ENCODE measurements around the gene BNIP5.
"Not testable (repeated sequence)": the region's sequence is repeated elsewhere in the genome, so short reads cannot be mapped to it uniquely, and the experiment has no call there.

BNIP5 gene

GRCh38 chr6:36368921-36369865, 32.5 kb upstream of the BNIP5 start:
- TF ChIP-seq, protein P1, sequence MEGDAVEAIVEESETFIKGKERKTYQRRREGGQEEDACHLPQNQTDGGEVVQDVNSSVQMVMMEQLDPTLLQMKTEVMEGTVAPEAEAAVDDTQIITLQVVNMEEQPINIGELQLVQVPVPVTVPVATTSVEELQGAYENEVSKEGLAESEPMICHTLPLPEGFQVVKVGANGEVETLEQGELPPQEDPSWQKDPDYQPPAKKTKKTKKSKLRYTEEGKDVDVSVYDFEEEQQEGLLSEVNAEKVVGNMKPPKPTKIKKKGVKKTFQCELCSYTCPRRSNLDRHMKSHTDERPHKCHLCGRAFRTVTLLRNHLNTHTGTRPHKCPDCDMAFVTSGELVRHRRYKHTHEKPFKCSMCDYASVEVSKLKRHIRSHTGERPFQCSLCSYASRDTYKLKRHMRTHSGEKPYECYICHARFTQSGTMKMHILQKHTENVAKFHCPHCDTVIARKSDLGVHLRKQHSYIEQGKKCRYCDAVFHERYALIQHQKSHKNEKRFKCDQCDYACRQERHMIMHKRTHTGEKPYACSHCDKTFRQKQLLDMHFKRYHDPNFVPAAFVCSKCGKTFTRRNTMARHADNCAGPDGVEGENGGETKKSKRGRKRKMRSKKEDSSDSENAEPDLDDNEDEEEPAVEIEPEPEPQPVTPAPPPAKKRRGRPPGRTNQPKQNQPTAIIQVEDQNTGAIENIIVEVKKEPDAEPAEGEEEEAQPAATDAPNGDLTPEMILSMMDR (IDR thresholded peaks at IDR 0.05; ENCODE audit: low read depth, low read length, missing control alignments) = no peak
- H3K4me3 ChIP-seq (replicated peaks; ENCODE audit: low read depth, low read length) = no peak overlapping the region
- no peak for DNase-seq (ENCODE audit: extremely low read depth, low read depth)

GRCh38 chr6:36368421-36368820, 31.7 kb upstream of the BNIP5 start:
- TF ChIP-seq, protein P1 (IDR thresholded peaks at IDR 0.05; ENCODE audit: low read depth, low read length, missing control alignments) = no peak
- DNase-seq (ENCODE audit: extremely low read depth, low read depth) = no peak
- H3K4me3 ChIP-seq (replicated peaks; ENCODE audit: low read depth, low read length) = no peak overlapping the region

GRCh38 chr6:36367743-36368142, 31.1 kb upstream of the BNIP5 start:
- DNase-seq (ENCODE audit: extremely low read depth, low read depth) = no peak
- H3K4me3 ChIP-seq (replicated peaks; ENCODE audit: low read depth, low read length) = no peak overlapping the region
- TF ChIP-seq, protein P1 (IDR thresholded peaks at IDR 0.05; ENCODE audit: low read depth, low read length, missing control alignments) = no peak

DNA sequence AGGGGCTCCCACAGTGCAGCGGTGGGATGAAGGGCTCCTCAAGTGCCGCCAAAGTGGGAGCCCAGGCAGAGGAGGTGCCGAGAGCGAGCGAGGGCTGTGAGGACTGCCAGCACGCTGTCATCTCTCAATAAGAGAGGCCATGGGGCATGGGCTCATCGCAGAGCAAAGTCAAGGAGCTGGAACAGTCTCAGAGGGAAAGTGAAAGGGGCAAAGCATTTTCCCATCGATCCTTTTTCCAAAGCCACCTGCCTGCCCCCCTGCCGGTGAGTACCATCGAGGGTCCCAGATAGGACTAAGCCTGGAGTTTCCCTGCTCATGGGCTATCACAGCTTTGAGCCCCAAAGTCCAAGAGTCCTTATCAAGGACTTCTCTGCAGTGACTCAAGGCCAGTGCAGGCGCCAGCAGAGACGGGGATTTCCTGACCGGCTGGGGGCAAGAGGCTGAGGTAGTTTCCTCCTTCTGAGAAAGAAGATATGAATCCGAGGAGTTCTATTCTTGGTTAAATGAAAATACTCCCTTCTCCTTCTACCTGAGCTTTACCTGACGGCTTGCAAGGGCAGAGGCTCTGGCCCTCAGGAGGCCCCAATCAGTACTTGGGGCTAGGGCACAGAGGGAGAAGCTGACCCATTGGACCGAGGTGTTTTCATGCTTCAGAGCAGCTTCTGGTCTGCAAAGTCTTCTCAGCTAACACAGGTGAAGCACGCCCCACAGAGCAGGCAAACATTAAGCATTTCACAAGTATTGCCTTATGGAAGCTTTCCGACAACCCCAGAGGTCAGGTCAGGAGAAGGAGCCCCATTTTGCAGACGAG, 28.2 kb upstream of the BNIP5 start:
- TF ChIP-seq, protein P1 (IDR thresholded peaks at IDR 0.05; ENCODE audit: low read depth, low read length, missing control alignments) = no peak
- no peak for DNase-seq (ENCODE audit: extremely low read depth, low read depth)
- no peak overlapping the region for H3K4me3 ChIP-seq (replicated peaks; ENCODE audit: low read depth, low read length)

DNA sequence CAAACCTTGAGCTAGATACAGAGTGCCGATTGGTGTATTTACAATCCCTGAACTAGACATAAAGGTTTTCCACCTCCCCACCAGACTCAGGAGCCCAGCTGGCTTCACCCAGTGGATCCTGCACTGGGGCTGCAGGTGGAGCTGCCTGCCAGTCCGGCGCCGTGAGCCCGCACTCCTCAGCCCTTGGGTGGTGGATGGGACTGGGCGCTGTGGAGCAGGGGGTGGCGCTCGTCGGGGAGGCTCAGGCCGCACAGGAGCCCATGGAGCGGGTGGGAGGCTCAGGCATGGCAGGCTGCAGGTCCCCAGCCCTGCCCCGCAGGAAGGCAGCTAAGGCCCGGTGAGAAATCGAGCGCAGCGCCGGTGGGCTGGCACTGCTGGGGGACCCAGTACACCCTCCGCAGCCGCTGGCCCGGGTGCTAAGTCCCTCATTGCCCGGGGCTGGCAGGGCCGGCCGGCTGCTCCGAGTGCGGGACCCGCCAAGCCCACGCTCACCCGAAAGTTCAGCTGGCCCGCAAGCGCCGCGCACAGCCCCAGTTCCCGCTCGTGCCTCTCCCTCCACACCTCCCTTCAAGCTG, 27.5 kb upstream of the BNIP5 start:
- DNase-seq (ENCODE audit: extremely low read depth, low read depth); H3K4me3 ChIP-seq (replicated peaks; ENCODE audit: low read depth, low read length): not testable (repeated sequence)

DNA sequence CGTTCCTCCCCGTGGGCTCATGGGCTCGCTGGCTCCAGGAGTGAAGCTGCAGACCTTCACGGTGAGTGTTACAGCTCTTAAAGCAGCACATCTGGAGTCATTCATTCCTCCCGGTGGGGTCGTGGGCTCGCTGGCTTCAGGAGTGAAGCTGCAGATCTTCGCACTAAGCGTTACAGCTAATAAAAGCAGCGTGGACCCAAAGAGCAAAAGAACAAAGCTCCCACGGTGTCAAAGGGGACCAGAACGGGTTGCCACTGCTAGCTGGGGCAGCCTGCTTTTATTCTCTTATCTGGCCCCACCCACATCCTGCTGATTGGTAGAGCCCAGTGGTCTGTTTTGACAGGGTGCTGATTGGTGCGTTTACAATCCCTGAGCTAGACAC, 26.7 kb upstream of the BNIP5 start:
- H3K4me3 ChIP-seq (replicated peaks; ENCODE audit: low read depth, low read length); DNase-seq (ENCODE audit: extremely low read depth, low read depth): not testable (repeated sequence)

- TF ChIP-seq, protein P1 (IDR thresholded peaks at IDR 0.05; ENCODE audit: low read depth, low read length, missing control alignments) = no peak
- DNase-seq (ENCODE audit: extremely low read depth, low read depth) = no peak
- H3K4me3 ChIP-seq (replicated peaks; ENCODE audit: low read depth, low read length) = no peak overlapping the region
Measured at GRCh38 chr6:36362551-36363370, 26.1 kb upstream of the BNIP5 start.
